ENCODE data around the gene KCNB1. TPM values are rescaled to one million over a fixed set of nuclear protein-coding genes. Genes with fewer than 3 reads are reported as not detected.

Gene KCNB1
- total and polyA plus RNA-seq, 2 experiments from 2014 or later: 0.06 to 0.10 TPM

GRCh38 chr20:49450281-49450721, 32.2 kb downstream of the KCNB1 start:
- Histone ChIP-seq H3K4me1 (ENCODE audit: low read depth) (peaks cover 2% of the 10 kb centered on the region), H3K9me3 (ENCODE audit: low read depth) (no peaks in the 10 kb centered on the region), H3K36me3 (no peaks in the 10 kb centered on the region), H3K4me3 (no peak overlapping the region), H3K27ac (no peak overlapping the region), H3K27me3 (no peaks in the 10 kb centered on the region)
- no peak for DNase-seq (ENCODE audit: low read depth in 1 of 2, low spot score in 1 of 2)
- TF ChIP-seq CTCF (IDR thresholded peaks at IDR 0.05; ENCODE audit: low read depth, low read length): no peak

GRCh38 chr20:49448917-49449316, 33.6 kb downstream of the KCNB1 start:
- no peak for DNase-seq (ENCODE audit: low read depth in 1 of 2, low spot score in 1 of 2)
- Histone ChIP-seq H3K4me1 (ENCODE audit: low read depth) (peaks cover 11% of the 10 kb centered on the region), H3K4me3 (no peak overlapping the region), H3K27me3 (no peaks in the 10 kb centered on the region), H3K36me3 (no peaks in the 10 kb centered on the region), H3K27ac (no peak overlapping the region), H3K9me3 (ENCODE audit: low read depth) (no peaks in the 10 kb centered on the region)
- no peak for TF ChIP-seq CTCF (IDR thresholded peaks at IDR 0.05; ENCODE audit: low read depth, low read length)

- no peaks in the 10 kb centered on the region for H3K9me3 ChIP-seq (ENCODE audit: low read depth)
- H3K27me3 ChIP-seq: no peaks in the 10 kb centered on the region
- no peaks in the 10 kb centered on the region for H3K36me3 ChIP-seq
- no peak for TF ChIP-seq CTCF (IDR thresholded peaks at IDR 0.05; ENCODE audit: low read depth, low read length)
- H3K4me1 ChIP-seq (ENCODE audit: low read depth): peaks cover 11% of the 10 kb centered on the region
- no peak overlapping the region for H3K4me3 ChIP-seq
- DNase-seq (ENCODE audit: low read depth in 1 of 2, low spot score in 1 of 2): peak in 1 of 2 donors; percentile 69
- H3K27ac ChIP-seq: no peak overlapping the region
Observed at GRCh38 chr20:49447946-49448809, 34.3 kb downstream of the KCNB1 start.

- DNase-seq (ENCODE audit: low read depth in 1 of 2, low spot score in 1 of 2): no peak
- no peak overlapping the region for H3K4me3 ChIP-seq
- no peaks in the 10 kb centered on the region for H3K9me3 ChIP-seq (ENCODE audit: low read depth)
- H3K27me3 ChIP-seq: no peaks in the 10 kb centered on the region
- H3K36me3 ChIP-seq: no peaks in the 10 kb centered on the region
- peaks cover 11% of the 10 kb centered on the region for H3K4me1 ChIP-seq (ENCODE audit: low read depth)
- TF ChIP-seq CTCF (IDR thresholded peaks at IDR 0.05; ENCODE audit: low read depth, low read length): no peak
- H3K27ac ChIP-seq: no peak overlapping the region
Observed at GRCh38 chr20:49447364-49447763, 35.1 kb downstream of the KCNB1 start.

GRCh38 chr20:49446808-49447207, 35.7 kb downstream of the KCNB1 start:
- Histone ChIP-seq H3K36me3 (no peaks in the 10 kb centered on the region), H3K27ac (no peak overlapping the region), H3K4me1 (ENCODE audit: low read depth) (peaks cover 11% of the 10 kb centered on the region), H3K4me3 (no peak overlapping the region), H3K27me3 (no peaks in the 10 kb centered on the region), H3K9me3 (ENCODE audit: low read depth) (no peaks in the 10 kb centered on the region)
- peak; percentile 81 to 87 for DNase-seq (ENCODE audit: low read depth in 1 of 2, low spot score in 1 of 2)
- TF ChIP-seq CTCF (IDR thresholded peaks at IDR 0.05; ENCODE audit: low read depth, low read length): peak; percentile 12

All from cardiac muscle cell (in vitro differentiated cells and primary cell).